SK-N-SH (cell line): ENCODE results near the gene UBE2G2.

ENCODE experiments used
- CTCF ChIP-seq: fragments of 200-600 bp; sonication (generic); IDR thresholded peaks from 2 replicates; pipeline ENCODE4 v1.6.1; 2017; ENCODE audit warnings: antibody characterized with exemption, mild to moderate bottlenecking, moderate library complexity
- EP300 ChIP-seq, 2 experiments: IDR thresholded peaks; 2 replicates each; pipeline versions ENCODE4 v1.4.0 to v1.6.1; 2012; ENCODE audit warnings: borderline replicate concordance in 1 of 2, low read depth in 1 of 2, low read length in 1 of 2
- FOSL2 ChIP-seq: IDR thresholded peaks from 2 replicates; pipeline ENCODE4 v1.4.0; 2012; ENCODE audit warnings: low read depth, mild to moderate bottlenecking, moderate library complexity, borderline replicate concordance
- MAX ChIP-seq: IDR thresholded peaks from 2 replicates; pipeline ENCODE4 v1.4.0; 2012; ENCODE audit warnings: low read depth
- MXI1 ChIP-seq: IDR thresholded peaks from 2 replicates; pipeline ENCODE4 v1.6.1; 2012; ENCODE audit warnings: mild to moderate bottlenecking, low read depth, low read length, improper control_type of control experiment
- TEAD4 ChIP-seq: IDR thresholded peaks from 2 replicates; pipeline ENCODE4 v1.4.0; 2012; ENCODE audit warnings: mild to moderate bottlenecking, borderline replicate concordance; ENCODE audit not compliant: insufficient read depth

- TF ChIP-seq FOSL2 = no peak
- TF ChIP-seq MAX = no peak
- TF ChIP-seq TEAD4 = no peak
- no peak for TF ChIP-seq EP300 (IDR thresholded peaks at IDR 0.05; ENCODE audit: borderline replicate concordance in 1 of 2, low read depth in 1 of 2, low read length in 1 of 2)
- TF ChIP-seq CTCF = no peak
- TF ChIP-seq MXI1 = no peak
Observed at GRCh38 chr21:44815225-44815624, 13.6 kb upstream of the UBE2G2 start.
